Measurements from ENCODE around the gene CAMKK2. TPM values are rescaled to one million over a fixed set of nuclear protein-coding genes. Genes with fewer than 3 reads are reported as not detected.
"Not testable (repeated sequence)": the region's sequence is repeated elsewhere in the genome, so short reads cannot be mapped to it uniquely, and the experiment has no call there.

The CAMKK2 gene
- total and polyA plus RNA-seq, 2 of the 4 experiments (the other 2 are of a cell fraction): 15.2 to 24.7 TPM

- H3K56ac ChIP-seq (ENCODE audit: extremely low read depth, insufficient read depth, low read length); dilution Hi-C loops (cut with HindIII; ENCODE audit: low sequenced_read_pairs, unreplicated experiment); H2AFZ ChIP-seq (replicated peaks; ENCODE audit: low read length, poor library complexity); H3K4me2 ChIP-seq (ENCODE audit: low read depth, low read length); H3K27ac ChIP-seq (ENCODE audit: insufficient read depth, low read length); POLR2A ChIA-PET (ENCODE audit: unreplicated experiment); H3K14ac ChIP-seq (replicated peaks; ENCODE audit: low read depth, low read length); H3K4ac ChIP-seq (ENCODE audit: low read depth, low read length); H2AK5ac ChIP-seq (ENCODE audit: low read depth, low read length); H2BK20ac ChIP-seq (ENCODE audit: low read depth, low read length); H2BK120ac ChIP-seq (ENCODE audit: low read depth, low read length); in situ Hi-C loops (cut with MboI; ENCODE audit: low sequenced_read_pairs); H4K8ac ChIP-seq (ENCODE audit: low read depth in 2 of 2, low read length in 2 of 2); ATAC-seq (ENCODE audit: low read depth); DNase-seq; H3K36me3 ChIP-seq (ENCODE audit: control insufficient read depth, insufficient read depth, low read length); H4K91ac ChIP-seq (ENCODE audit: insufficient read depth, low read depth, low read length); H3K23ac ChIP-seq (ENCODE audit: low read depth, low read length); H3K9ac ChIP-seq (ENCODE audit: low read depth, low read length); intact Hi-C loops (cut with micrococcal nuclease); H2BK15ac ChIP-seq (ENCODE audit: low read depth, low read length); H2AK9ac ChIP-seq (replicated peaks; ENCODE audit: low read depth, low read length, poor library complexity); H3K27me3 ChIP-seq (ENCODE audit: control insufficient read depth, insufficient read depth, low read length); H3K18ac ChIP-seq (ENCODE audit: low read depth, low read length); CTCF ChIA-PET; H4K5ac ChIP-seq (ENCODE audit: low read depth, low read length); H3K4me3 ChIP-seq (ENCODE audit: insufficient read depth, low read depth, low read length); H3K9me3 ChIP-seq (ENCODE audit: control insufficient read depth, insufficient read depth, low read length); BruUV-seq (replicated peaks); H2BK5ac ChIP-seq (ENCODE audit: low read depth, low read length, poor library complexity, severe bottlenecking): not testable (repeated sequence)
- WGBS, 2 experiments (ENCODE audit: extremely low coverage in 2 of 2, insufficient read length in 1 of 2): 100% methylated on average over 2 of the region's 11 CpGs; no CpG with 5 or more reads in 1 of the 2 experiments
- peaks cover 10% of the 10 kb centered on the region for H3K9me1 ChIP-seq (ENCODE audit: insufficient read depth, low read length)
- peaks cover 14% of the 10 kb centered on the region for H3K4me1 ChIP-seq (ENCODE audit: control insufficient read depth, insufficient read depth, low read length)
- peaks cover 26% of the 10 kb centered on the region for H4K20me1 ChIP-seq (ENCODE audit: insufficient read depth, low read length)
- H3K79me1 ChIP-seq (ENCODE audit: low read depth in 1 of 2, low read length in 2 of 2): peaks cover 20 to 67% of the 10 kb centered on the region in 2 experiments
Observed at GRCh38 chr12:121282910-121283309, 13.6 kb downstream of the CAMKK2 start.
